Tibial nerve (tissue), 4 donors: ENCODE data around the gene DVL2.

Experiments
- CTCF ChIP-seq, 5 experiments: fragments of 200-600 bp in 3 of 5; fragments of 450-650 bp in 2 of 5; sonication (generic) in 3 of 5; IDR thresholded peaks; one replicate each; pipeline ENCODE4 v1.5.1; 2016 to 2019; ENCODE audit warnings: antibody characterized with exemption in 5 of 5, mild to moderate bottlenecking in 3 of 5, moderate library complexity in 2 of 5
- EP300 ChIP-seq, 2 donors: sonication (generic); formaldehyde crosslinking; IDR thresholded peaks; one replicate each; pipeline ENCODE4 v1.6.1; 2017; ENCODE audit warnings: antibody characterized with exemption in 2 of 2, mild to moderate bottlenecking in 1 of 2
- POLR2A ChIP-seq, 2 donors: fragments of 450-650 bp; IDR thresholded peaks; one replicate each; pipeline ENCODE4 v1.6.1; 2017; ENCODE audit warnings: antibody characterized with exemption in 2 of 2, mild to moderate bottlenecking in 2 of 2, moderate library complexity in 2 of 2

GRCh38 chr17:7258731-7259554 lies 24.6 kb upstream of the DVL2 start:
- TF ChIP-seq CTCF (IDR thresholded peaks at IDR 0.05): no peak
- no peak for TF ChIP-seq POLR2A (IDR thresholded peaks at IDR 0.05)
- TF ChIP-seq EP300 (IDR thresholded peaks at IDR 0.05): no peak
